Measurements from ENCODE around the gene FOXP4. TPM values are rescaled to one million over a fixed set of nuclear protein-coding genes. Genes with fewer than 3 reads are reported as not detected.

The FOXP4 gene
- total RNA-seq, 1 donor: 2.2 TPM

- no peak for DNase-seq (ENCODE audit: low read depth)
Measured at GRCh38 chr6:41646026-41646795, 100.0 kb downstream of the FOXP4 start.

GRCh38 chr6:41647061-41647511 lies 100.9 kb downstream of the FOXP4 start:
- DNase-seq (ENCODE audit: low read depth): no peak
- H3K4me3 ChIP-seq (ENCODE audit: low read depth, low read length): no peak overlapping the region
- no peak for TF ChIP-seq CTCF (IDR thresholded peaks at IDR 0.05; ENCODE audit: insufficient read depth, low read depth, low read length)

More at GRCh38 chr6:41646026-41646795, 100.0 kb downstream of the FOXP4 start:
- no peak for TF ChIP-seq CTCF (IDR thresholded peaks at IDR 0.05; ENCODE audit: insufficient read depth, low read depth, low read length)
- no peak overlapping the region for H3K4me3 ChIP-seq (ENCODE audit: low read depth, low read length)

- DNase-seq (ENCODE audit: low read depth): no peak
- no peak for TF ChIP-seq CTCF (IDR thresholded peaks at IDR 0.05; ENCODE audit: insufficient read depth, low read depth, low read length)
Measured at GRCh38 chr6:41648070-41648585, 101.9 kb downstream of the FOXP4 start.

GRCh38 chr6:41648921-41649320 lies 102.7 kb downstream of the FOXP4 start:
- no peak for TF ChIP-seq CTCF (IDR thresholded peaks at IDR 0.05; ENCODE audit: insufficient read depth, low read depth, low read length)
- H3K4me3 ChIP-seq (ENCODE audit: low read depth, low read length): no peak overlapping the region
- no peak for DNase-seq (ENCODE audit: low read depth)

More at GRCh38 chr6:41648070-41648585, 101.9 kb downstream of the FOXP4 start:
- H3K4me3 ChIP-seq (ENCODE audit: low read depth, low read length): no peak overlapping the region

GRCh38 chr6:41649596-41649995 lies 103.4 kb downstream of the FOXP4 start:
- no peak for DNase-seq (ENCODE audit: low read depth)
- no peak overlapping the region for H3K4me3 ChIP-seq (ENCODE audit: low read depth, low read length)
- TF ChIP-seq CTCF (IDR thresholded peaks at IDR 0.05; ENCODE audit: insufficient read depth, low read depth, low read length): no peak

- no peak overlapping the region for H3K4me3 ChIP-seq (ENCODE audit: low read depth, low read length)
- TF ChIP-seq CTCF (IDR thresholded peaks at IDR 0.05; ENCODE audit: insufficient read depth, low read depth, low read length): no peak
- no peak for DNase-seq (ENCODE audit: low read depth)
Measured at GRCh38 chr6:41650120-41650519, 103.9 kb downstream of the FOXP4 start.
